Keratinocyte (primary cell): Measurements from ENCODE around the gene PKNOX2. TPM values are rescaled to one million over a fixed set of nuclear protein-coding genes. Genes with fewer than 3 reads are reported as not detected.

ENCODE experiments used
- DNase-seq: peaks from one replicate; pipeline ENCODE4 v3.0.0-alpha.2; 2011; ENCODE audit warnings: low read depth, missing footprints, low spot score
- FAIRE-seq: peaks from 2 replicates; lab custom pipeline; 2011; peaks lifted over from hg19 to GRCh38; lab: Jason Lieb, UNC
- H2AFZ ChIP-seq: 2 replicates; pipeline ENCODE4 v1.6.0; 2012; ENCODE audit warnings: low read length, control low read depth, inconsistent platforms; ENCODE audit not compliant: control insufficient read depth
- H3K27ac ChIP-seq: 2 replicates; pipeline ENCODE4 v1.5.1; 2011; ENCODE audit warnings: low read length; ENCODE audit not compliant: control insufficient read depth, insufficient read depth
- H3K27me3 ChIP-seq: 3 replicates; pipeline ENCODE4 v1.6.0; 2011; ENCODE audit warnings: low read length; ENCODE audit not compliant: control insufficient read depth, insufficient read depth; ENCODE audit errors: extremely low read depth
- H3K36me3 ChIP-seq, 2 experiments: 2 replicates in 1 of 2; 3 replicates in 1 of 2; pipeline ENCODE4 v1.5.1; 2011; ENCODE audit warnings: low read length in 2 of 2, mild to moderate bottlenecking in 1 of 2; ENCODE audit not compliant: control insufficient read depth in 2 of 2, insufficient read depth in 2 of 2; ENCODE audit errors: extremely low read depth in 1 of 2
- H3K4me1 ChIP-seq: 3 replicates; pipeline ENCODE4 v1.5.1; 2011; ENCODE audit warnings: low read length; ENCODE audit not compliant: control insufficient read depth, insufficient read depth; ENCODE audit errors: extremely low read depth
- H3K4me2 ChIP-seq: 3 replicates; pipeline ENCODE4 v1.6.0; 2011; ENCODE audit warnings: low read depth, low read length; ENCODE audit not compliant: control insufficient read depth, insufficient read depth; ENCODE audit errors: extremely low read depth
- H3K4me3 ChIP-seq, 3 experiments: fragments of 200-600 bp in 1 of 3; sonication (generic) in 1 of 3; 2 replicates in 2 of 3; 3 replicates in 1 of 3; pipeline ENCODE4 v1.5.1; 2011 to 2016; ENCODE audit warnings: low read length in 3 of 3, mild to moderate bottlenecking in 3 of 3, control low read depth in 2 of 3, inconsistent platforms in 1 of 3, low read depth in 1 of 3, mixed read lengths in 1 of 3, mixed run types in 1 of 3, moderate library complexity in 1 of 3; ENCODE audit not compliant: control insufficient read depth in 2 of 3, insufficient read depth in 2 of 3; ENCODE audit errors: extremely low read depth in 1 of 3
- H3K79me2 ChIP-seq: 2 replicates; pipeline ENCODE4 v1.6.0; 2012; ENCODE audit warnings: low read length; ENCODE audit not compliant: control insufficient read depth, insufficient read depth
- H3K9ac ChIP-seq: 3 replicates; pipeline ENCODE4 v1.6.0; 2011; ENCODE audit warnings: low read length; ENCODE audit not compliant: control insufficient read depth, insufficient read depth; ENCODE audit errors: extremely low read depth
- H3K9me1 ChIP-seq: 3 replicates; pipeline ENCODE4 v1.6.0; 2011; ENCODE audit warnings: low read length; ENCODE audit not compliant: control insufficient read depth, insufficient read depth; ENCODE audit errors: extremely low read depth
- H3K9me3 ChIP-seq: 2 replicates; pipeline ENCODE4 v1.5.1; 2012; ENCODE audit warnings: low read depth, low read length; ENCODE audit not compliant: control insufficient read depth
- H4K20me1 ChIP-seq: 3 replicates; pipeline ENCODE4 v1.6.0; 2011; ENCODE audit warnings: low read length; ENCODE audit not compliant: control insufficient read depth, insufficient read depth; ENCODE audit errors: extremely low read depth
- EZH2 ChIP-seq: IDR thresholded peaks from one replicate; pipeline ENCODE4 v1.6.1; 2012; ENCODE audit warnings: inconsistent platforms, mild to moderate bottlenecking, low read length, moderate library complexity
- dilution Hi-C: fragments of 300-500 bp; cut with MboI; formaldehyde crosslinking; loops from one replicate; pipeline ENCODE4 v1.7.0; 2020; ENCODE audit warnings: low sequenced_read_pairs; ENCODE audit not compliant: extremely low pct_ligation_motif_present
- polyA plus RNA-seq, 5 experiments: library from polyadenylated mRNA; depleted of rRNA in 3 of 5; stranded (reverse) in 3 of 5; stranded (forward) in 1 of 5; unstranded in 1 of 5; fragments of >200 nt; gene quantifications; 1 replicate in 1 of 5; 2 replicates in 3 of 5; 3 replicates in 1 of 5; pipeline versions ENCODE4 v1.2.1 to v1.2.3, GENCODE V29; 2011 to 2012; ENCODE audit warnings: missing spikeins in 2 of 5, low read depth in 1 of 5, low replicate concordance in 1 of 5
- TF ChIP-seq, protein P1 (sequence below), 3 experiments: IDR thresholded peaks in 1 of 3; conservative IDR thresholded peaks in 1 of 3; optimal IDR thresholded peaks in 1 of 3; 2 replicates in 2 of 3; 3 replicates in 1 of 3; pipeline versions ENCODE3 to v1.5.1; 2011; ENCODE audit warnings: low read length in 3 of 3, mild to moderate bottlenecking in 3 of 3, moderate library complexity in 2 of 3, control low read depth in 1 of 3, inconsistent platforms in 1 of 3; ENCODE audit not compliant: insufficient read depth in 2 of 3; ENCODE audit errors: extremely low read depth in 1 of 3

Gene PKNOX2
- polyA plus RNA-seq, 1 donor (not counting 4 experiments of a cell fraction or from before 2014, with no cell fraction given): 0.05 TPM

DNA sequence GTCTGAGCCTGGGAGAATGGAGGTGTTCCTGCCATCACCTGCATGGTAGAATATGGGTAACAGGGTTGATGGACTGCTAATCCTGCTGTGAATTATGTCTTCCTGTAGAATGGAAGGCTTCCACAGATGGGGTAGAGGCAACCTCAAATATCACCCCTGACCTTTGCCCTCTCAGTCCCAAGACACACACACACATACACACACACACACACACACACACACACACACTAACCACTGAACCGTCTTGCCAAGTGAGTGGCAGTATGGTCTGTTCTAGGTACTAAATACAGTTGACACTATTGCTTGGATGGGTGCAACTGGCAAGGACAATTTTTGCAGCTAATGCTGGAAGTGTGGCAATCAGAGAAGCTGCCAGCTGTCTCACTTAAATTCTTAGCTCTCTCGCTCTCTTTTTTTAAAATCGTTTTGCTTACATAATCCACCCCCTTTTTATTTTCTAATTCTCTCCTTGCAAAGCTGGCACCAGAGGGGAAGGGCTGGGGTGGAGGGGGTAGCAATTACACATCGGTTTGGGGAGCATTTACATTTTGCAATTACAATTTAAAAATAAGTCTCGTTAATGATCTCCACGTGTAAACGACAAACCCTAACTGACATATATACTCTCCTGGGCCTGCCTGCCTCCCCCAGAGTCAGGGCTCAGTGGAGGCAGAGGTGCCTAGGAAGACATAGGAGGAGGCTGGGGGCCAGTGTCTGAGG lies 169.0 kb downstream of the PKNOX2 start:
- H3K4me1 ChIP-seq: no peaks in the 10 kb centered on the region
- dilution Hi-C loops: no loop called here
- H3K36me3 ChIP-seq: no peaks in the 10 kb centered on the region
- TF ChIP-seq, protein P1, sequence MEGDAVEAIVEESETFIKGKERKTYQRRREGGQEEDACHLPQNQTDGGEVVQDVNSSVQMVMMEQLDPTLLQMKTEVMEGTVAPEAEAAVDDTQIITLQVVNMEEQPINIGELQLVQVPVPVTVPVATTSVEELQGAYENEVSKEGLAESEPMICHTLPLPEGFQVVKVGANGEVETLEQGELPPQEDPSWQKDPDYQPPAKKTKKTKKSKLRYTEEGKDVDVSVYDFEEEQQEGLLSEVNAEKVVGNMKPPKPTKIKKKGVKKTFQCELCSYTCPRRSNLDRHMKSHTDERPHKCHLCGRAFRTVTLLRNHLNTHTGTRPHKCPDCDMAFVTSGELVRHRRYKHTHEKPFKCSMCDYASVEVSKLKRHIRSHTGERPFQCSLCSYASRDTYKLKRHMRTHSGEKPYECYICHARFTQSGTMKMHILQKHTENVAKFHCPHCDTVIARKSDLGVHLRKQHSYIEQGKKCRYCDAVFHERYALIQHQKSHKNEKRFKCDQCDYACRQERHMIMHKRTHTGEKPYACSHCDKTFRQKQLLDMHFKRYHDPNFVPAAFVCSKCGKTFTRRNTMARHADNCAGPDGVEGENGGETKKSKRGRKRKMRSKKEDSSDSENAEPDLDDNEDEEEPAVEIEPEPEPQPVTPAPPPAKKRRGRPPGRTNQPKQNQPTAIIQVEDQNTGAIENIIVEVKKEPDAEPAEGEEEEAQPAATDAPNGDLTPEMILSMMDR (optimal IDR thresholded peaks at IDR 0.05 in 1 of 3, IDR thresholded peaks at IDR 0.05 in 1 of 3, conservative IDR thresholded peaks at IDR 0.05 in 1 of 3; ENCODE audit: extremely low read depth in 1 of 3, insufficient read depth in 2 of 3, low read length in 3 of 3): no peak
- peaks cover 5% of the 10 kb centered on the region for H3K27me3 ChIP-seq
- no peaks in the 10 kb centered on the region for H3K9me1 ChIP-seq
- no peak for FAIRE-seq
- no peaks in the 10 kb centered on the region for H3K79me2 ChIP-seq
- H4K20me1 ChIP-seq: no peaks in the 10 kb centered on the region
- no peak overlapping the region for H3K4me2 ChIP-seq
- no peaks in the 10 kb centered on the region for H3K9me3 ChIP-seq
- no peak overlapping the region for H3K9ac ChIP-seq
- H3K27ac ChIP-seq: no peak overlapping the region
- DNase-seq: no peak
- H2AFZ ChIP-seq: no peak overlapping the region
- H3K4me3 ChIP-seq: no peak overlapping the region

DNA sequence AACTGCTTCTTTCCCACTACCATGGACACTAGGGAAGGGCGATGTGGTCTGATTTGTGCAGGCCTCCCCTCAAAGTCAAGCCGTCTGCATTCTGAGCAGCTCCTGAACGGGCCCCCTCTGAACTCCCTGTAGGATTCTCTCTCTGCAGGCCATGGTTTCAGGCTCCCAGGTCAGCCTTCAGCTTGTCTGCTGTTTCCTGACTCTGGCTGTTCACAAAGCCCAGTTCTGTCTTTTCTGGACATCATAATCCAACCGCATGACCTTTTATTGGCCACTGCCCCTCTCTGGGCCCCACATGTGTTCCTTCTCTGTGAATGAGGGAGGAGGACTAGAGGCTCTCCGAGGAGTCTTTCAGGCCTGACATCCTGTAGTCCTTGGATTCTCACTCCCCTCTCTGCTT lies 170.6 kb downstream of the PKNOX2 start:
- no peaks in the 10 kb centered on the region for H3K4me1 ChIP-seq
- H3K9me3 ChIP-seq: no peaks in the 10 kb centered on the region
- no peaks in the 10 kb centered on the region for H3K36me3 ChIP-seq
- DNase-seq (no peak), FAIRE-seq (no peak)
- no peaks in the 10 kb centered on the region for H3K9me1 ChIP-seq
- H4K20me1 ChIP-seq: no peaks in the 10 kb centered on the region
- peaks cover 2% of the 10 kb centered on the region for H3K27me3 ChIP-seq
- dilution Hi-C loops: no loop called here
- no peaks in the 10 kb centered on the region for H3K79me2 ChIP-seq
- H3K4me2 ChIP-seq: no peak overlapping the region
- H3K9ac ChIP-seq: no peak overlapping the region
- no peak overlapping the region for H3K4me3 ChIP-seq
- no peak overlapping the region for H3K27ac ChIP-seq
- no peak for TF ChIP-seq EZH2
- TF ChIP-seq, protein P1 (optimal IDR thresholded peaks at IDR 0.05 in 1 of 3, IDR thresholded peaks at IDR 0.05 in 1 of 3, conservative IDR thresholded peaks at IDR 0.05 in 1 of 3; ENCODE audit: extremely low read depth in 1 of 3, insufficient read depth in 2 of 3, low read length in 3 of 3): no peak
- H2AFZ ChIP-seq: no peak overlapping the region
